ENCODE results near the gene ZNF319.

Gene ZNF319

GRCh38 chr16:57999971-58000705 is at the start of gene ZNF319:
Gene ZNF319, minus strand, starts transcription at chr16:58000672. Its CDS starts 2,407 bp downstream, at chr16:57998265.
- Histone ChIP-seq H3K27ac (ENCODE audit: low read length) (peak within 1 kb of the TSS; percentile 63), H3K4me3 (ENCODE audit: low read depth in 1 of 2, low read length in 2 of 2) (peak within 1 kb of the TSS; percentile 76 to 89), H3K9me3 (ENCODE audit: control insufficient read depth in 1 of 2, low read length in 2 of 2) (no peaks in the 10 kb centered on the region), H3K36me3 (ENCODE audit: control insufficient read depth in 1 of 2, insufficient read depth in 2 of 2, low read length in 2 of 2) (peaks cover 15 to 35% of the 10 kb centered on the region in 2 donors), H3K4me1 (ENCODE audit: control insufficient read depth in 1 of 2, insufficient read depth in 2 of 2, low read length in 2 of 2) (peaks cover 8 to 24% of the 10 kb centered on the region in 2 donors), H3K27me3 (ENCODE audit: low read depth, low read length) (no peaks in the 10 kb centered on the region)

GRCh38 chr16:58049232-58050185 is 49.0 kb upstream of the ZNF319 start:
- H3K27ac ChIP-seq (ENCODE audit: low read length): no peak overlapping the region
- H3K36me3 ChIP-seq (ENCODE audit: control insufficient read depth in 1 of 2, insufficient read depth in 2 of 2, low read length in 2 of 2): peaks cover 0 to 2% of the 10 kb centered on the region in 2 donors
- no peaks in the 10 kb centered on the region for H3K9me3 ChIP-seq (ENCODE audit: control insufficient read depth in 1 of 2, low read length in 2 of 2)
- no peaks in the 10 kb centered on the region for H3K27me3 ChIP-seq (ENCODE audit: low read depth, low read length)
- no peaks in the 10 kb centered on the region for H3K4me1 ChIP-seq (ENCODE audit: control insufficient read depth in 1 of 2, insufficient read depth in 2 of 2, low read length in 2 of 2)
- H3K4me3 ChIP-seq (ENCODE audit: low read depth in 1 of 2, low read length in 2 of 2): no peak overlapping the region

DNA sequence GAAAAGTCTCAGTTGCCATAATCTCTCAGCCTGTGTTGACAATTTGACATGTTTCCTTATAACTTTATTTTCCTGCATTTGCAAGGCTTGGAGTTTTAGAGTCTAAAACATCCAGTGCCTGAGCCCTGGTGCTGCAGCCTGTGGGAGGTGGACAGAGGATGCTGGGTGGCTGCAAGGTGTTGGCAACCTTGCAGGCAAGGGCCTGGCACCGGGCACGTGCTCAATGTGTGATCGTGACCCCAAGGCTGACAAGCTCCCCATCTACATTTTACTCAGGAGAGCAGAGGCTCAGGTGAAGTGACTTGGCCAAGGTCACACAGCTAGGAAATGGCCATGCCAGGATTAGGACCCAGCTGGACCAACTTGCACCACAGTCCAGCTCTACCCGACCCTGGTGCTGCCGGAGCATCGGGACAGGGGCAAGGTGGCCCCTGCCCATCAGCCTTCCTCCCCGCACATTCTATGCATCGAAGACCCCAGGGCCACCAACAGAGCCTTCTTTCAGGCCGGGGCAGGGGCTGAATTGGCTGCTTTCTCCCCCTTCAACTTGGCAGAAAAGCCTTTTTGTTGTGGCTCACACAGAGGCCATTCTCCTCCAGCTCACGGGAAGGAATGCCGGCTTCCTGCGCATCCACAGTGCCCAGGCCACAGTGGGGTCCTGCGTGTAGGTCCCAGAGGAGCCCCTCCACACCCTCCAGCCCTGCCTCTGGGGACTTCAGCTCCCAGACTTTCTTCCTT is 48.2 kb upstream of the ZNF319 start:
- Histone ChIP-seq H3K27ac (ENCODE audit: low read length) (no peak overlapping the region), H3K4me1 (ENCODE audit: control insufficient read depth in 1 of 2, insufficient read depth in 2 of 2, low read length in 2 of 2) (no peaks in the 10 kb centered on the region)

DNA sequence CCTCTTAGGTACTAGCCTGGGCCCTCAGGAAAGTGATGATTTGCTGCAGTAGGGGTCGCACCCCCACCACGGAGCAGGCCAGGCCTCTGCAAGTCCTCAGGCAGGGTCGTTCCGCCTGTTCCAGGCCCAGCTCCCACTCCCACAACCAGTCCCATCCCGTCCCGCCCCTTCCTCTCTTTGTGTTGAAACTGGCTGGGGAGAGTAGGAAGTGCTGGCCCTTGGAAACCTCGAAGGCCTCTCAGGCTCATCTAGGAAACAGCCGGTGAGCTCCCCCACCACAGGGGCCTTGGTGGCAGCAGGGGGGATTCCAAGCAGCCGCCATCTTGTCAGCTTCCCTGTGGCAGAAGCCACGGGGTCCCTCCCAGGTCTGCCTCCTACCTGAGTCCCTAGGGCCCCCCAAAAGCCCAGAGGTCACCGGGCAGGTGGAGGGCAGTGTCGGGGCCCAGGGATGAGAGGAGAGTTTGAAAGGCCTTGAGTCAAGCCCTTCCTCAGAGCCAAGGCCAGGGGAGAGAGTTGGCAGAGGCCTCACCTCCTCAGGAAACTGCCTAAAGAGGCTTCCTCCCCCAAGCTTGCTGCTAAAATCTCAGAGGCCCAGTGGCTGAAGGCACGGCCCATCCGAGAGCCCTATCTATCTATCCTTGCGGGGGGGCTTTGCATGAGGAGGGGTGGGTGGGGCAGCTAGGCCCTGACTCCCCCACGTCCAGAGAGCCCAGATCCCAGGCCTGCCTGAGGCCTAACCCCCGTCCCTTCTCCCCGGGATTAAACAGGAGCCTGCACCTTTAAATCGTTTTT is 47.3 kb upstream of the ZNF319 start:
- Histone ChIP-seq H3K36me3 (ENCODE audit: control insufficient read depth in 1 of 2, insufficient read depth in 2 of 2, low read length in 2 of 2) (peaks cover 0 to 16% of the 10 kb centered on the region in 2 donors), H3K4me1 (ENCODE audit: control insufficient read depth in 1 of 2, insufficient read depth in 2 of 2, low read length in 2 of 2) (no peaks in the 10 kb centered on the region), H3K9me3 (ENCODE audit: control insufficient read depth in 1 of 2, low read length in 2 of 2) (no peaks in the 10 kb centered on the region), H3K27ac (ENCODE audit: low read length) (no peak overlapping the region), H3K27me3 (ENCODE audit: low read depth, low read length) (no peaks in the 10 kb centered on the region), H3K4me3 (ENCODE audit: low read depth in 1 of 2, low read length in 2 of 2) (no peak overlapping the region)

More for the DNA sequence above, 48.2 kb upstream of the ZNF319 start:
- H3K4me3 ChIP-seq (ENCODE audit: low read depth in 1 of 2, low read length in 2 of 2): no peak overlapping the region
- H3K9me3 ChIP-seq (ENCODE audit: control insufficient read depth in 1 of 2, low read length in 2 of 2): no peaks in the 10 kb centered on the region
- H3K27me3 ChIP-seq (ENCODE audit: low read depth, low read length): no peaks in the 10 kb centered on the region
- peaks cover 0 to 8% of the 10 kb centered on the region in 2 donors for H3K36me3 ChIP-seq (ENCODE audit: control insufficient read depth in 1 of 2, insufficient read depth in 2 of 2, low read length in 2 of 2)

DNA sequence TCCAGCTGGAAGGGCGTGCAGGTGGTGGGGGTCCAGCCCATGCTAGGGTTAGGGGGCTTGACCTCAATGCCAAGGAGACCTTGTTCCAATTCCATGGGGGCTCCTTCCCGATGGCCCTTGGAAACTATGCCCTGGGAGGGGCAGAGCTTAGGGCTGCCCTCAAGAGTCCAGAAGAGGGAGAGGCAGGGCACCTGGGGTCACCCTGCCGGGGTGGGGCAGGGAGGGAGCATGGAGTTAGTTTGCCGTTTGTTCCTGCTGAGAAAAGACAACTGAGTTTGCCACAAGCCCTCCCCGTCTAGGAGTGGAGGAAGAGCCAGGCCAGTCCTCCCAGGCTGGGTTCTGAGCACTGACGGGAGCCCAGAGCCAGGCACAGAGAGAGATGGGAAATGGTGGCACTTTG is 46.5 kb upstream of the ZNF319 start:
- H3K36me3 ChIP-seq (ENCODE audit: control insufficient read depth in 1 of 2, insufficient read depth in 2 of 2, low read length in 2 of 2): peaks cover 0 to 19% of the 10 kb centered on the region in 2 donors
- no peaks in the 10 kb centered on the region for H3K4me1 ChIP-seq (ENCODE audit: control insufficient read depth in 1 of 2, insufficient read depth in 2 of 2, low read length in 2 of 2)
- H3K27ac ChIP-seq (ENCODE audit: low read length): no peak overlapping the region
- H3K9me3 ChIP-seq (ENCODE audit: control insufficient read depth in 1 of 2, low read length in 2 of 2): no peaks in the 10 kb centered on the region
- no peaks in the 10 kb centered on the region for H3K27me3 ChIP-seq (ENCODE audit: low read depth, low read length)
- H3K4me3 ChIP-seq (ENCODE audit: low read depth in 1 of 2, low read length in 2 of 2): no peak overlapping the region

DNA sequence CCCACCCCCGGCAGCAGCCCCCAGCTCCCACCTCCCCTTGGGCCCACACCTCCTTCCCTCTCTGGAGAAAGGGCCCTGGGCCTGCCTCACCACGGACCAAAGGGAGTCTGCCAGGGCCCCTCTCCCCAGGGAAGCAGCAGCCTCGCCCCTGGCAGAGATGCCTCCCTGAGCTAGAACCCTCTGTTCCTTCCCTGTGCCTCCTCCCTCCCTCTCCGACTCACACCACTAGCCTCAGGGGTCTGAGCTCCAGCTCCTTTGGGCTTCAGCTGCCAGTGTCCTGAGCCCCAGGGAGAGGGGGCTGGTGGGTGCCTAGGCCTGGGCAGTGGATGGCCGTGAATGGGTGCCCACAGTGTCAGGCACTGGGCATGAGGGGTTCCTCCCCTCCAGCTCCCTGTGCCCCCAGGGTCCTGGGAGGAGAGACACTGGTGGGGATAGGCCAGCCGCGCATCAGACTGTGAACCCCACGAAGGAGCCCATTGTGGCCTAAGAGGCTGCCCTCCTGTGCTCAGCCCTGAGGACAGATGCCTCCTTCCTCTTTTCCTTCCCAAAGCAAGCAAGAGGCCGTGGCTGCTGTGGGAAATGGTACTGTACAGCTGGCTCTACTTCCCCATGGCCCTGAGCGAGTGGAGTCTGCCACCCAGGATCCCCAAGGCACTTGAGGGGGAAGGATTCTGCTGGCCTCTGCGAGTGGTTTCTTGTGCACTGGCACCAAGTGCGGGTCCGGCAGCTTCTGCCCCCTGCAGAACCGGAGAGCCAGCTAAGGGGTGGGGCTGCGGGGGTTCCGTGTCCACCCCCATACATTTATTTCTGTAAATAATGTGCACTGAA is 45.8 kb upstream of the ZNF319 start:
- Histone ChIP-seq H3K36me3 (ENCODE audit: control insufficient read depth in 1 of 2, insufficient read depth in 2 of 2, low read length in 2 of 2) (peaks cover 0 to 24% of the 10 kb centered on the region in 2 donors), H3K4me1 (ENCODE audit: control insufficient read depth in 1 of 2, insufficient read depth in 2 of 2, low read length in 2 of 2) (no peaks in the 10 kb centered on the region), H3K27ac (ENCODE audit: low read length) (no peak overlapping the region)

GRCh38 chr16:58045096-58045495 is 44.6 kb upstream of the ZNF319 start:
- Histone ChIP-seq H3K27ac (ENCODE audit: low read length) (no peak overlapping the region), H3K9me3 (ENCODE audit: control insufficient read depth in 1 of 2, low read length in 2 of 2) (no peaks in the 10 kb centered on the region), H3K4me1 (ENCODE audit: control insufficient read depth in 1 of 2, insufficient read depth in 2 of 2, low read length in 2 of 2) (no peaks in the 10 kb centered on the region), H3K27me3 (ENCODE audit: low read depth, low read length) (no peaks in the 10 kb centered on the region), H3K4me3 (ENCODE audit: low read depth in 1 of 2, low read length in 2 of 2) (no peak overlapping the region), H3K36me3 (ENCODE audit: control insufficient read depth in 1 of 2, insufficient read depth in 2 of 2, low read length in 2 of 2) (peaks cover 0 to 33% of the 10 kb centered on the region in 2 donors)

More for the DNA sequence above, 45.8 kb upstream of the ZNF319 start:
- Histone ChIP-seq H3K27me3 (ENCODE audit: low read depth, low read length) (no peaks in the 10 kb centered on the region), H3K9me3 (ENCODE audit: control insufficient read depth in 1 of 2, low read length in 2 of 2) (no peaks in the 10 kb centered on the region), H3K4me3 (ENCODE audit: low read depth in 1 of 2, low read length in 2 of 2) (no peak overlapping the region)

DNA sequence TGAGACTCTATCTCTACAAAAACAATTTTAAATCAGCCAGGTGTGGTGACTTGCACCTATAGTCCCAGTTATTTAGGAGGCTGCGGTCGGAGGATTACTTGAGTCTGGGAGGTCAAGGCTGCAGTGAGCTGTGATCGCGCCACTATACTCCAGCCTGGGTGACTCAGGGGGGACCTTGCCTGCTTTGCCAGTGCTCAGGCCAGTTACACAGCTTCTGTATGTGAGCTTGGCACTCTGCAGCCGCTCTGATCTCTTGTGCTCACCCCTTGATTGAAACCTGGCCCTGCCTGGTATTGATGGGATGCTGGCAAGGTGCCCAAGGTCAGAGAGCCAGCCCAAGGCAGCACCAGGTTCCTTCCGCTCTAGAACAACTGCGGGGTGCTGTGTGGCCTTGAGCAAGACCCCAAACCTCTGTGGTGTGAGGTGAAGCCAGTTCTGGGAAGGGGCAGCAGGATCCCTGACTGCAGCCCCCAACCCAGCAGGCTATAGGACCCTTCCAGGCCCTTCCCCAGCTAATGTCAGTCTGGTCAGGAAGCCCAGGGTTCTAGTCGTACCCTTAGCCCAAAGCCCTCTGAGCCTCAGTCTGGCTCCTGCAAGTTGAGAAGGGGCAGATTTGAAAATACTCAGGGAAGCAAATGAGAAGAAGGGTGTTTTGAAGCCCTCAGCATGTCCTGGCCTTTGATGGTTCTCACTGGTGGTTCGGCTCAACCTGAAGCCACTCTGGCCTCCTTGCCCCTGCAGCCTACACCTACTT is 44.0 kb upstream of the ZNF319 start:
- Histone ChIP-seq H3K27me3 (ENCODE audit: low read depth, low read length) (no peaks in the 10 kb centered on the region), H3K4me3 (ENCODE audit: low read depth in 1 of 2, low read length in 2 of 2) (no peak overlapping the region), H3K4me1 (ENCODE audit: control insufficient read depth in 1 of 2, insufficient read depth in 2 of 2, low read length in 2 of 2) (no peaks in the 10 kb centered on the region), H3K27ac (ENCODE audit: low read length) (no peak overlapping the region), H3K36me3 (ENCODE audit: control insufficient read depth in 1 of 2, insufficient read depth in 2 of 2, low read length in 2 of 2) (peaks cover 0 to 40% of the 10 kb centered on the region in 2 donors), H3K9me3 (ENCODE audit: control insufficient read depth in 1 of 2, low read length in 2 of 2) (no peaks in the 10 kb centered on the region)

DNA sequence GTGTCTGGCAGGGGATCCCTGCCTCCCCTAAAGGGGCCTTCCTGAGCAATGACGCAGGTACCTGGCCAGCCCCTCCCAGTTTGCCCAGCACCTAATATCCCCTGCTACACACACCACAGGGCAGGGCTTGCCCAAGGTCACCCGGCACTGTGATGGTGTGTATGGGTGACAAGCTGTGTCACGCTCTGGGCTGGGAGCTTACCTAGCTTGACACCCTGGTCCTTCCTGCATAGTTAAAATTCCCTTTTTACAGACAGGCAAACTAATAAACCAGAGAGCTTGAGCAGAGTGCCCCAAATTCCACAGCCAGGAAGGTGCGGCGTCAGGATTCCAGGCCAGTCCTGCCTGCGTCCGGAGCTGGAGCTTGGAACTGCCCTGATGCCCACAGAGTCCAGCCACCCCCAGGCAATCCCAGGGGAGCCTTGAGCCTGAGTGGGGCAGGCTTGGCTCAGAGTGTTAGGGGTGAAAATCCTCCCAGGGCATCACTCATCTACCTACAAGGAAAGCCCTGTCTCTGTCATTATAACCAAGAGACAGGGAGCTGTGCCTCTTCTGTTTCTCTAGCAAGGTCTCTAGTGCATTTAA is 43.2 kb upstream of the ZNF319 start:
- Histone ChIP-seq H3K27me3 (ENCODE audit: low read depth, low read length) (no peaks in the 10 kb centered on the region), H3K4me3 (ENCODE audit: low read depth in 1 of 2, low read length in 2 of 2) (no peak overlapping the region), H3K4me1 (ENCODE audit: control insufficient read depth in 1 of 2, insufficient read depth in 2 of 2, low read length in 2 of 2) (no peaks in the 10 kb centered on the region), H3K36me3 (ENCODE audit: control insufficient read depth in 1 of 2, insufficient read depth in 2 of 2, low read length in 2 of 2) (peaks cover 0 to 41% of the 10 kb centered on the region in 2 donors), H3K9me3 (ENCODE audit: control insufficient read depth in 1 of 2, low read length in 2 of 2) (no peaks in the 10 kb centered on the region), H3K27ac (ENCODE audit: low read length) (no peak overlapping the region)

Measured in muscle layer of duodenum (tissue), 2 donors.